A549 (cell line): ENCODE results near the gene PLD1. TPM values are rescaled to one million over a fixed set of nuclear protein-coding genes. Genes with fewer than 3 reads are reported as not detected.

Experiments used
- ATAC-seq, 2 experiments: fragments of 200-7000 bp in 1 of 2; fragments of >200 bp in 1 of 2; cut with Nextera tagmentation in 1 of 2; cut with Tn5 transposase in 1 of 2; 3 replicates each; pipeline versions ENCODE4 v1.8.0 to v1.9.1; 2018 to 2020; ENCODE audit warnings: mild to moderate bottlenecking in 1 of 2, moderate library complexity in 1 of 2
- CTCF ChIA-PET: fragments of 300-600 bp; sonication (Branson Sonifier 250); formaldehyde crosslinking; extraction: SDS; loops from one replicate; lab custom pipeline; 2021; ENCODE audit warnings: antibody characterized with exemption, inconsistent platforms; lab: Yijun Ruan, JAX
- POLR2A ChIA-PET: fragments of 350-600 bp; formaldehyde crosslinking; extraction: SDS; loops from one replicate; lab custom pipeline; 2021; ENCODE audit warnings: antibody characterized with exemption, inconsistent platforms; lab: Yijun Ruan, JAX
- DNase-seq, 2 experiments: peaks; one replicate each; pipeline versions ENCODE4 v3.0.0 to v3.0.0-alpha.2; 2011 to 2016; ENCODE audit warnings: low read depth in 1 of 2, low spot score in 1 of 2
- FAIRE-seq: peaks from 2 replicates; lab custom pipeline; 2011; peaks lifted over from hg19 to GRCh38; lab: Jason Lieb, UNC
- H3K27ac ChIP-seq, 2 experiments: fragments of >200 bp; sonication (Bioruptor Twin); formaldehyde crosslinking; 3 replicates each; pipeline ENCODE4 v1.5.1; 2016 to 2017
- H3K4me1 ChIP-seq: fragments of >200 bp; sonication (Bioruptor Twin); formaldehyde crosslinking; 3 replicates; pipeline ENCODE4 v1.6.1; 2016
- H3K4me2 ChIP-seq: fragments of >200 bp; sonication (Bioruptor Twin); formaldehyde crosslinking; 3 replicates; pipeline ENCODE4 v1.6.1; 2016
- H3K4me3 ChIP-seq: fragments of >200 bp; sonication (Bioruptor Twin); formaldehyde crosslinking; 3 replicates; pipeline ENCODE4 v1.5.1; 2016
- H3K9me3 ChIP-seq: fragments of >200 bp; sonication (Bioruptor Twin); formaldehyde crosslinking; 3 replicates; pipeline ENCODE4 v1.6.1; 2016
- BHLHE40 ChIP-seq: IDR thresholded peaks from 2 replicates; pipeline ENCODE4 v1.6.1; 2012; ENCODE audit warnings: low read depth, low read length, inconsistent platforms
- CBX8 ChIP-seq: fragments of 200-600 bp; sonication (generic); IDR thresholded peaks from 2 replicates; pipeline ENCODE4 v1.6.1; 2016
- CHD2 ChIP-seq: fragments of 150-350 bp; IDR thresholded peaks from 2 replicates; pipeline ENCODE4 v1.6.1; 2014; ENCODE audit warnings: low read length; ENCODE audit not compliant: partially characterized antibody
- CHD4 ChIP-seq: fragments of 200-600 bp; sonication (generic); IDR thresholded peaks from 2 replicates; pipeline ENCODE4 v1.6.1; 2016; ENCODE audit warnings: antibody characterized with exemption, mild to moderate bottlenecking, borderline replicate concordance
- CTCF ChIP-seq: fragments of >200 bp; sonication (Bioruptor Twin); formaldehyde crosslinking; IDR thresholded peaks from 3 replicates; pipeline ENCODE4 v1.5.1; 2016
- E2F6 ChIP-seq: IDR thresholded peaks from 2 replicates; pipeline ENCODE4 v1.6.1; 2012; ENCODE audit warnings: low read depth, borderline replicate concordance
- EHF ChIP-seq: fragments of 250-450 bp; sonication (Bioruptor Pico); IDR thresholded peaks from 2 replicates; pipeline ENCODE4 v1.5.0; 2020; ENCODE audit warnings: mild to moderate bottlenecking
- FOSL2 ChIP-seq, 2 experiments: fragments of 450-650 bp in 1 of 2; fragments of >200 bp in 1 of 2; sonication (Bioruptor Twin) in 1 of 2; formaldehyde crosslinking; IDR thresholded peaks; 2 replicates each; pipeline versions ENCODE4 v1.5.0 to v1.6.1; 2016 to 2020; ENCODE audit warnings: mild to moderate bottlenecking in 1 of 2, moderate library complexity in 1 of 2
- FOXS1 ChIP-seq: fragments of 250-450 bp; sonication (Bioruptor Pico); IDR thresholded peaks from 2 replicates; pipeline ENCODE4 v1.5.0; 2020; ENCODE audit warnings: mild to moderate bottlenecking, moderate library complexity
- GATA3 ChIP-seq: IDR thresholded peaks from 2 replicates; pipeline ENCODE4 v1.6.1; 2012; ENCODE audit warnings: borderline replicate concordance
- HEYL ChIP-seq: fragments of 250-450 bp; sonication (Bioruptor Pico); IDR thresholded peaks from 2 replicates; pipeline ENCODE4 v1.8.0; 2021; ENCODE audit warnings: mild to moderate bottlenecking, moderate library complexity
- HMGXB4 ChIP-seq: fragments of 250-450 bp; sonication (Bioruptor Pico); IDR thresholded peaks from 2 replicates; pipeline ENCODE4 v1.5.0; 2021; ENCODE audit warnings: mild to moderate bottlenecking, moderate library complexity, borderline replicate concordance
- JUN ChIP-seq, 2 experiments: fragments of >200 bp; sonication (Bioruptor Twin); formaldehyde crosslinking; IDR thresholded peaks; 2 replicates in 1 of 2; 3 replicates in 1 of 2; pipeline ENCODE4 v1.6.1; 2016 to 2017
- JUNB ChIP-seq: fragments of >200 bp; sonication (Bioruptor Twin); formaldehyde crosslinking; IDR thresholded peaks from 2 replicates; pipeline ENCODE4 v1.6.1; 2016
- KDM5A ChIP-seq: fragments of 200-600 bp; sonication (generic); IDR thresholded peaks from 2 replicates; pipeline ENCODE4 v1.6.1; 2016; ENCODE audit warnings: antibody characterized with exemption, mild to moderate bottlenecking
- MAFK ChIP-seq: fragments of 450-650 bp; IDR thresholded peaks from 2 replicates; pipeline ENCODE4 v1.6.1; 2014; ENCODE audit not compliant: partially characterized antibody
- MAX ChIP-seq: IDR thresholded peaks from 2 replicates; pipeline ENCODE4 v1.6.1; 2012
- MAZ ChIP-seq: fragments of 150-350 bp; IDR thresholded peaks from 2 replicates; pipeline ENCODE4 v1.6.1; 2014; ENCODE audit warnings: antibody characterized with exemption, low read depth, low read length, borderline replicate concordance
- MYC ChIP-seq: IDR thresholded peaks from 2 replicates; pipeline ENCODE4 v1.6.1; 2012; ENCODE audit warnings: mild to moderate bottlenecking, inconsistent platforms, low read length, improper control_type of control experiment, borderline replicate concordance
- NPAS2 ChIP-seq: fragments of 250-450 bp; sonication (Bioruptor Pico); IDR thresholded peaks from 2 replicates; pipeline ENCODE4 v1.8.0; 2022; ENCODE audit warnings: mild to moderate bottlenecking, moderate library complexity, borderline replicate concordance
- POLR2A ChIP-seq: IDR thresholded peaks from 2 replicates; pipeline ENCODE4 v1.6.1; 2012; ENCODE audit warnings: mild to moderate bottlenecking, low read length
- RAD21 ChIP-seq, 2 experiments: fragments of >200 bp in 1 of 2; sonication (Bioruptor Twin) in 1 of 2; formaldehyde crosslinking in 1 of 2; IDR thresholded peaks in 1 of 2; conservative IDR thresholded peaks in 1 of 2; 2 replicates in 1 of 2; 3 replicates in 1 of 2; pipeline ENCODE4 v1.6.1; 2012 to 2018; ENCODE audit warnings: inconsistent platforms in 1 of 2
- RFX5 ChIP-seq: fragments of 450-650 bp; IDR thresholded peaks from 2 replicates; pipeline ENCODE4 v1.7.1; 2014; ENCODE audit warnings: antibody characterized with exemption, mild to moderate bottlenecking, moderate library complexity
- WGBS: methylation state at CpG from one replicate; pipeline ENCODE4 v1.1.6; 2017; ENCODE audit errors: missing lambda C conversion rate; 5-methylcytosine and 5-hydroxymethylcytosine counted together
- polyA plus RNA-seq, 4 experiments: library from polyadenylated mRNA; depleted of rRNA in 3 of 4; stranded (reverse); fragments of >200 nt; fragmentation: RNase III in 1 of 4; extraction: RNeasy Plus Mini Kit Qiagen cat#74134 plus additional on column Dnase treatment in 1 of 4; gene quantifications; 2 replicates in 3 of 4; 3 replicates in 1 of 4; pipeline ENCODE4 v1.2.3, GENCODE V29; 2011 to 2017
- TF ChIP-seq, protein P1 (sequence below): IDR thresholded peaks from 2 replicates; pipeline ENCODE4 v1.6.1; 2012
- TF ChIP-seq, protein P2 (sequence below): fragments of >200 bp; sonication (Bioruptor Twin); formaldehyde crosslinking; IDR thresholded peaks from 3 replicates; pipeline ENCODE4 v1.6.1; 2016

PLD1 gene
- polyA plus RNA-seq, 2 of the 4 experiments (the other 2 are of a cell fraction), result 6.6 to 27.2 TPM

GRCh38 chr3:171649911-171650592 lies 160.2 kb downstream of the PLD1 start:
- DNase-seq (no peak), FAIRE-seq (no peak)
- H3K27ac ChIP-seq, result no peak overlapping the region
- no peak overlapping the region for H3K4me2 ChIP-seq
- H3K4me3 ChIP-seq, result no peak overlapping the region
- TF ChIP-seq POLR2A (no peak), JUNB (no peak), KDM5A (no peak), CBX8 (no peak), CHD4 (no peak), HEYL (no peak), MAZ (no peak), EHF (CRISPR knock-in tag) (no peak)
- TF ChIP-seq, protein P1, sequence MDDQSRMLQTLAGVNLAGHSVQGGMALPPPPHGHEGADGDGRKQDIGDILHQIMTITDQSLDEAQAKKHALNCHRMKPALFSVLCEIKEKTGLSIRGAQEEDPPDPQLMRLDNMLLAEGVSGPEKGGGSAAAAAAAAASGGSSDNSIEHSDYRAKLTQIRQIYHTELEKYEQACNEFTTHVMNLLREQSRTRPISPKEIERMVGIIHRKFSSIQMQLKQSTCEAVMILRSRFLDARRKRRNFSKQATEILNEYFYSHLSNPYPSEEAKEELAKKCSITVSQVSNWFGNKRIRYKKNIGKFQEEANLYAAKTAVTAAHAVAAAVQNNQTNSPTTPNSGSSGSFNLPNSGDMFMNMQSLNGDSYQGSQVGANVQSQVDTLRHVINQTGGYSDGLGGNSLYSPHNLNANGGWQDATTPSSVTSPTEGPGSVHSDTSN, result no peak
- TF ChIP-seq, all 56 proteins: peak for 0
- POLR2A ChIA-PET, result no interaction called here
- ATAC-seq, result no peak
- WGBS, result 94% methylated on average over 10 of the region's 10 CpGs
- Histone ChIP-seq H3K4me1 (peaks cover 6% of the 10 kb centered on the region; the same call in 1 of the 3 replicates), H3K9me3 (no peaks in the 10 kb centered on the region)
- CTCF ChIA-PET, result interaction anchor here (0.6 to 2.8 kb wide), 4 partner anchors 122 to 184 kb away, joined by 3 to 16 read pairs (median 4); no protein-coding TSS in a partner anchor

- TF ChIP-seq RAD21 (conservative IDR thresholded peaks at IDR 0.05 in 1 of 2, IDR thresholded peaks at IDR 0.05 in 1 of 2) (no peak), E2F6 (no peak)
- TF ChIP-seq, protein P2, sequence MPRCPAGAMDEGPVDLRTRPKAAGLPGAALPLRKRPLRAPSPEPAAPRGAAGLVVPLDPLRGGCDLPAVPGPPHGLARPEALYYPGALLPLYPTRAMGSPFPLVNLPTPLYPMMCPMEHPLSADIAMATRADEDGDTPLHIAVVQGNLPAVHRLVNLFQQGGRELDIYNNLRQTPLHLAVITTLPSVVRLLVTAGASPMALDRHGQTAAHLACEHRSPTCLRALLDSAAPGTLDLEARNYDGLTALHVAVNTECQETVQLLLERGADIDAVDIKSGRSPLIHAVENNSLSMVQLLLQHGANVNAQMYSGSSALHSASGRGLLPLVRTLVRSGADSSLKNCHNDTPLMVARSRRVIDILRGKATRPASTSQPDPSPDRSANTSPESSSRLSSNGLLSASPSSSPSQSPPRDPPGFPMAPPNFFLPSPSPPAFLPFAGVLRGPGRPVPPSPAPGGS, result no peak
- POLR2A ChIA-PET, result no interaction called here
- CTCF ChIA-PET, result interaction anchor here (2.8 kb wide), 1 partner anchor 123 kb away, joined by 16 read pairs; no protein-coding TSS in a partner anchor
- Histone ChIP-seq H3K9me3 (no peaks in the 10 kb centered on the region), H3K27ac (no peak overlapping the region), H3K4me3 (no peak overlapping the region), H3K4me2 (no peak overlapping the region), H3K4me1 (peaks cover 6% of the 10 kb centered on the region; the same call in 1 of the 3 replicates)
- DNase-seq (no peak), ATAC-seq (no peak), FAIRE-seq (no peak)
- WGBS, result 92% methylated on average over 4 of the region's 4 CpGs
These were observed 161.0 kb downstream of the PLD1 start for GRCh38 chr3:171649267-171649666.

DNA sequence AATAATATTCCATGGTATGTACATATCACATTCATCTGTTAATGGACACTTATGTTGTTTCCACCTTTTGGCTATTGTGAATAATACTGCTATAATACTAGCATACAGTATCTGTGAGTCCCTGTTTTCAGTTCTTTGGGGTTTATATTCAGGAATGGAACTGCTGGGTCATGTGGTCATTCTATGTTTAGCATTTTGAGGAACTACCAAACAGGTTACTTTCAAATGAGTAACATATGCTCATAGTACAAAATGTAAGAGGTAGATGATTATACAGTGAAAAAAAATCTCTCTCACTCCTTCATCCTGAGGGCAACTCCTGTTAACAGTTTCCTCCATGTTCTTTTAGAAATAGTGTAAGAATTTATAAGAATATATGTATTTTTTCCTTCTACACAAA lies 162.2 kb downstream of the PLD1 start:
- H3K4me2 ChIP-seq, result no peak overlapping the region
- no peak overlapping the region for H3K27ac ChIP-seq
- no peak for ATAC-seq
- TF ChIP-seq CTCF (no peak), HMGXB4 (no peak), CHD2 (no peak), RFX5 (no peak), BHLHE40 (no peak), GATA3 (no peak), E2F6 (no peak), MAX (no peak), NPAS2 (CRISPR knock-in tag) (no peak), JUN (IDR thresholded peaks at IDR 0.05) (no peak), FOXS1 (CRISPR knock-in tag) (no peak), MYC (no peak), FOSL2 (IDR thresholded peaks at IDR 0.05) (no peak), FOSL2 (CRISPR knock-in tag; IDR thresholded peaks at IDR 0.05) (no peak), KDM5A (no peak), MAFK (no peak)
- no peaks in the 10 kb centered on the region for H3K9me3 ChIP-seq
- H3K4me3 ChIP-seq, result no peak overlapping the region
- no peak for FAIRE-seq
- peaks cover 6% of the 10 kb centered on the region; the same call in 1 of the 3 replicates for H3K4me1 ChIP-seq
- CTCF ChIA-PET, result no interaction called here
- POLR2A ChIA-PET, result no interaction called here
- no peak for DNase-seq
